Left cardiac atrium (tissue), 4 donors: ENCODE results near the gene MRAS. TPM values are rescaled to one million over a fixed set of nuclear protein-coding genes. Genes with fewer than 3 reads are reported as not detected.

ENCODE experiments used
- ATAC-seq, 2 donors: fragments of 200-7000 bp; cut with Tn5 transposase; one replicate each; pipeline ENCODE4 v1.9.1; 2020; ENCODE audit warnings: mild to moderate bottlenecking in 2 of 2, moderate library complexity in 2 of 2
- DNase-seq: peaks from one replicate; pipeline ENCODE4 v3.0.0-alpha.2; 2020
- intact Hi-C, 2 donors: fragments of 100-400 bp; cut with DNase I; formaldehyde crosslinking; loops; one replicate each; pipeline versions ENCODE4 v1.14.1 to v1.15.1; 2022 to 2023
- total RNA-seq, 2 donors: library from RNA; stranded (reverse); fragmentation: NEBNext Ultra II Directional; extraction: Animal tissue kit (Norgen Biotek cat#: 25700); gene quantifications; one replicate each; pipeline ENCODE4 v1.2.1, GENCODE V29; 2021
- donor health status: DM: no; HTN: yes; CAD: no.
- donor health status: DM: no; HTN: yes; CAD: no; lungs with severe emphysema.
- donor health status: DM: yes; HTN: yes; CAD: no.
- donor health status: Dilated cardiomyopathy.

The MRAS gene
- total RNA-seq, 2 donors from 2014 or later, result 213 to 242 TPM

- DNase-seq, result no peak
- intact Hi-C loops, result no loop called here
- ATAC-seq, result no peak
Measured at GRCh38 chr3:138336454-138336999, 11.9 kb upstream of the MRAS start.

- intact Hi-C loops, result no loop called here
Measured at GRCh38 chr3:138338244-138338643, 10.1 kb upstream of the MRAS start.

GRCh38 chr3:138338811-138339210, 9.6 kb upstream of the MRAS start:
- DNase-seq, result peak; percentile 33
- intact Hi-C loops, result no loop called here
- ATAC-seq, result peak; percentile 63

More at GRCh38 chr3:138338244-138338643, 10.1 kb upstream of the MRAS start:
- ATAC-seq, result peak in 1 of 2 donors; percentile 51
- no peak for DNase-seq

DNA sequence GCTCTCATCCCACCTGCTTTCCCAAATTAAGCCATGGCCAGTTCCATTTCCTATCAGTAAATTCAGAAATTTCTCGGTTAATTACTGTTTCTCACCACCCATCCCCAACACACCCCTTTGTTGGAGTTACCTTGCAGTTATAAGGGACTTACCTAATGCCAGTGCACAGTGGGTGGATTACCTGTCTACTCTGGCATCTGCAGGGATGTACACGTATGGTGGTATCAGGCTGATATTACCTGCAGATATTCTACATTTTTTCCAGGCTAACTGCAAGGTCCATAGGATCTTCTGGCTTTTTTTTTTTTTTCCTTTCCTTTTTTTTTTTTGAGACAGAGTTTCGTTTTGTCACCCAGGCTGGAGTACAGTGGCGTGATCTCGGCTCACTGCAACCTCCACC, 7.9 kb upstream of the MRAS start:
- DNase-seq (no peak), ATAC-seq (no peak)
- intact Hi-C loops, result no loop called here

DNA sequence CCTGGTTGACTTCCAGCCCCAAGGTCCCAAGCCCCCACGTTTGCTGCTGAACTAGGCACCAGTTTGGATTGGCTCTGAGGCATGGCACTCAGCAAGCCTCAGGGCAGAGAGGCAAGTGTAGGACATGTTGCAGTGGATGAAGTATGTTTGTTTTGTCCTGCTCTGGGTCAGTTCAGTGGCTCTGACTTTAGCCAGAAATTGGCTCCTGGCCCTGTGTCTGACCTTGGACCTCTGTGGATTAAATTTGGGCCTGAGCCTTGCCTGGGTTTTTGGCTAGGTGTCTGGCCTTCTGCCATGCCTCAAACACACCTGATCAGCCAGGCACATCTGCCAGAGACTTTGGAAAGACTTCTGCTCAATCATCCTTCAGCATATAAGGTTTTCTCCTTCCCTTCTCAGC, 3.6 kb upstream of the MRAS start:
- DNase-seq (no peak), ATAC-seq (no peak)
- intact Hi-C loops, result no loop called here

DNA sequence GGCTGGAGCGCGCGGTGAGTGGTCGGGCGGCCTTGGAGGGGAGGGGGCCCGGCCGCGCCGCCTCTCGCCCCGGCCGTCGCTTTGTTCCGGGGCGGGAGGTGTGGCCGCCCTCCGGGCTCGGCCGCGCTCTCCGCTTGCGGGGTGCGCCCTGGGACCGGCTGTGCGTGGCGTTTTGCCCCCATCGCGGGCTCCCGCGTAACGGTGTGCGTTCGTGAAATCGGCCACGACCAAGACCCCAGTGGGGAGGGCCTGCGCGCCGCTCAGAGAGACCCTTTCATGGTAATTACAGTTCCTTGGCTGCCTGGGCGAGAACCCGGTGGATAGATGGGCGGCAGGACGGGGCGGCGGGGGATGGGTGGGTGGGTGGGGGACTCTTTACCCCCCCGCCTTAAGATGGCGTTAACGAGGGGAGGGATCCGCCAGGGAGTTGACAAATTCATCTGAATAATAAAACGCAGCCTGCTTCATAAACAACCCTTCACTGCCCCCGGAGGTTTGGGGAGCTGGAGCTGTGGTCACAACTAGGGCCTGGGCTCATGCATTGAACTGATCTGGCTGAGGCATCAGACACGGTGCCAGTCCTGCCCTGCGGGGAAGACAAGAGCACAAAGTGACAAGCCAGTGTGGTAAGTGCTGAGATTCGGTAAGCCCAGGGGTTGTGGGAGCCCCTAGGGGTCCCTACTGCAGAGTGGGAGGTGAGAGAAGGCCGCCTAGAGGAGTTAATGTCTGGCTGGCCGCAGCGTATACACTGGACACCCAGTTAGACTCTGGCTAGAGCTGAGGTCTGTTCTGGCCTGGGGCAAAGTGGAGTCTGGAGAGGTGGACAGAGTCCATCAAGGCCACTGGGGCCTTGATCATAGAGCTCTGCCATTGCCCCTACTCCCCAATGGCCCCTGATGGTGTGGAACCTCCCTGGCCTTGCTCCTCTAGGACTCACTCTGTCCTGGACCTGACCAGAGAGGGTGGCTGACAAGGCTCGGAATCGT, 668 bp downstream of the MRAS start:
- intact Hi-C loops, result no loop called here
- peak; percentile 39 for DNase-seq
- peak; percentile 11 to 12 for ATAC-seq

DNA sequence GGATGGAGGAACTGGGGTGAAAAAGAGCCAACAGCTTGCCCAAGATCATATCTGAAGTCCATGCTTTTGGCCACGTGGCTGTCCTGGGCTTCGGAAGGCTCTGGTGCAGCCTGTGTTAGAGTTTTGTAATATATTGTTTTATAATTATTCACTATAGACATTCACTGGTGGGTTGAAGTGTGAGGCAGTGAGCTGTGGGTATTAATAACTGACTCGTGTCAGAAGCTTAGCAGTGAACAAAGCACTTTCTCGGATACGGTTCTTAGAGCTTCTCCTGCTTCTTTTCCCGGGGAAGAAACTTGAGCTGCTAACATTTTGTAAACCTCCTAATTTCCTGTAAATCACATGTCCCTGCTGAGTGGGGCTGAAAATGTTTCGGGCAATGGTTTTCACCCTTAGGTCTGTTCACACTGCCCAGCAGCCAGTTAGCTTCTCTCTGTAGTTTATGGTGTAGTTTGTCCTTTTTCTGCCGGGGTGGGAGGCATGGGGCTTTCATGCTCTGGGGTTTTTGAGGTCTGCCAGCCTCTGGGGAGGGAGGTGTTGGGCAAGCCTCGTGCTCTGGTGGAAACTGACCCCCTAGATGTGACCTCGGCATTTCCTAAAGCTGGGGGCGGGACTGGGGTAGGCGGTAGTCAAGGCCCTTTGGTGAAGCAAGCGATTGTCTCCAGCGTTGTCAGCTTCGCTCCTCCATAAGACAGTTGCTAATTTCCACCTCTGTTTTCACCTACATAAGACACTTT, 1.7 kb downstream of the MRAS start:
- ATAC-seq (peak in 1 of 2 donors; percentile 7), DNase-seq (peak; percentile 49)
- intact Hi-C loops, result loop anchor here in 1 of 2 donors (5.0 kb wide), 1 partner anchor 47 kb away; no protein-coding TSS in a partner anchor

GRCh38 chr3:138351151-138351550, 2.8 kb downstream of the MRAS start:
- intact Hi-C loops, result loop anchor here in 1 of 2 donors (5.0 kb wide), 1 partner anchor 46 kb away; no protein-coding TSS in a partner anchor
- no peak for DNase-seq
- ATAC-seq, result no peak

DNA sequence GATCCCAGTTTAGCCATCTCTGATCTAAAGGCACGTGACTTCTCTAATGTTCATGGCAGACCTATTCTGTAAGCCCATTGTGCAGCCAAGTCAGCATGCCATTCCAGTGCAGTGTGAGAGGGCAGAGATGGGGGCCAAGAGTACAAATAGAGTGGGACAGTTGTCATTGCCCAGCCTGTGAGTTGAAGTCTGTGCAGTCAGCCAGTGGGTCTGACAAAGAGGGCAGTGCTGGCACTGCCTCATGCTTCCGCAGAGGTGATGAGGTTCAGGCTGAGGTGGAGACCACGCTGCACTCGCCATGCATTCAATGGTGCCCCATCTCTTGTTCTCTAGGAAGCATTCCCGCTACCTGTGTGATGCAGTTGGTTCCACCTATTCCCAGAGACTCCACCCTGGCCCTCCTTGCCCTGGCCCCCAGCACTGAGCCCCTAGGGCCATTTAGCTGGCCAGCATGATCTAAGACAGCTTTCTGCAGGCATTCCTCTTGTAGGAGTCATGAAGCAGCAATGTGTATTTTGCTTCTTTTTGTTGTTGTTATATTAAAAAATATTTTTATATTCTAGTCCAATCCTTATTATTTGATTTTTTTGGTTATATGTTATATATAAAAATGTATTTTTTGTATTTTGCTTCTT, 3.7 kb downstream of the MRAS start:
- DNase-seq, result peak; percentile 30
- peak in 1 of 2 donors; percentile 30 for ATAC-seq

DNA sequence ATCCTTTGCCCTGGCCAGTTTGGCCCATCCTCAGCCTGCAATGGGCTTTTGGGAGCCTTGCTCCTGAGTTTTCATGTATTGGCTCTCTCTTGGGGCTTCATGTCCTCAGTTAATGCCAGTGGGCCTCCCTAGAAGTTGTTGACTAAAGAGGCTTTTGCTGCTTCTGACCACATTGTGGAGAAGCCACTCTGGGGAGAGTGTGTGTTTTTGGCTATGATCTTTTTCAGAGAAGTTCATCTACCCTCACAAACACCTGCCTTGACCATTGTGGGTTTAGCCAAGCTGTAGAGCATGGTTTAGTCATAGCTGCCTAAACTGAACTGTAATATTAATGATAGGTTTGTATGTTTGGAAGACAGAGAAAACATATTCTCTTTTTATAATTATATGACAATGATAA, 6.0 kb downstream of the MRAS start:
- intact Hi-C loops, result loop anchor here in 1 of 2 donors (5.0 kb wide), 1 partner anchor 43 kb away; no protein-coding TSS in a partner anchor
- no peak for ATAC-seq
- no peak for DNase-seq

More for the DNA sequence above, 3.7 kb downstream of the MRAS start:
- intact Hi-C loops, result loop anchor here in 1 of 2 donors (5.0 kb wide), 1 partner anchor 45 kb away; no protein-coding TSS in a partner anchor

DNA sequence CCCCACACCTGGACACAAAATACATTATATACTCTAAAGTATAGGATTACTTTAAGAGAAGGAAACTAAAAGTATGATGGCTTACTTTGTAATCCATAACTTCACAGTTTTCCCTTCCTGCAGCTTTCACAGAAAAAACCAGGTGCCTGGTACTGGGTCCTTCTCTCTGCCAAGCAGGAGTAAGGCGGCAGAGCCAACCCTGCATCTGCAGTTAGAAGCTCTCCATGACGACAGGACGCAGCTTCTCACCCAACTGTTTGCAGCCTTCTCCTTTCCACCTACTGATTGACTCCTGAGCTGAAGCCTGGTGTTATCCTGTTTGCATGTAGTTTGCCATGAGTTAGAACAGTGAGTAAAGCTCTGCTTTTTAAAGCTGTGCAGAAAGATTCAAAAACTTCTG, 6.7 kb downstream of the MRAS start:
- ATAC-seq (no peak), DNase-seq (no peak)
- intact Hi-C loops, result no loop called here

DNA sequence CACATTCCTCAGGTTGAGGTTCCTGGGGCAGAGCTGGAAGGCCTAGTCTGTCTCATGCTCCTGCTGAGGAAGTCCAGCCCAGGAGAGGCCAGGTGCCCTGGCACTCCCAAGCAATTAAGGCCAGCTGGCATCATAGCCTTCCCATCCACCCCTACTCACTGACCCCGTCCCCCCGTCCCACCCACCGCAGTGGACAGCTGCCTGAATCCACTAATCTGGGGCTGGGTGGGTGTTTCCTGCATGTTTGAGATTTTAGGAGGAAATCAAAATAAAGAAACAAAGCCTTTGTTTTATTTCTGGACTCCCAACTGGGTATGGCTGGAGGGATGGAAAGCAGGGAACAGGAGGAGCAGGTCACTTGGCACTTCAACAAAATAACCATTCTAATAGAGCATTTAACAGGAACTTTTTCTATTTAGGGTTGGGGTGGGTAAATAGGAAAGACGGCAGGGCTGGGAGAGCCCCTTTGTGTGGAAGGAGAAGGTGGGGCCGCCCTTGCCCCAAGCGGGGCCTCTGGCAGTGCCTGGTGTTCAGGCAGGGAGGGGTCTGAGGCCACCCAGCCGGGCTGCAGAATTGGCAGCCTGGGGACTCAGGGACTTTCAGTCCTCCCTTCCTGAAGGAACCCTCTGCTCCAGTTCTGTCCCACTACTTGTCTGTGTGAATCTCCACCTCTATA, 8.5 kb downstream of the MRAS start:
- DNase-seq (peak; percentile 61), ATAC-seq (peak in 1 of 2 donors; percentile 34)
- intact Hi-C loops, result no loop called here

- no peak for DNase-seq
- peak; percentile 5 to 8 for ATAC-seq
- intact Hi-C loops, result no loop called here
Measured at GRCh38 chr3:138359148-138359918, 11.0 kb downstream of the MRAS start.

DNA sequence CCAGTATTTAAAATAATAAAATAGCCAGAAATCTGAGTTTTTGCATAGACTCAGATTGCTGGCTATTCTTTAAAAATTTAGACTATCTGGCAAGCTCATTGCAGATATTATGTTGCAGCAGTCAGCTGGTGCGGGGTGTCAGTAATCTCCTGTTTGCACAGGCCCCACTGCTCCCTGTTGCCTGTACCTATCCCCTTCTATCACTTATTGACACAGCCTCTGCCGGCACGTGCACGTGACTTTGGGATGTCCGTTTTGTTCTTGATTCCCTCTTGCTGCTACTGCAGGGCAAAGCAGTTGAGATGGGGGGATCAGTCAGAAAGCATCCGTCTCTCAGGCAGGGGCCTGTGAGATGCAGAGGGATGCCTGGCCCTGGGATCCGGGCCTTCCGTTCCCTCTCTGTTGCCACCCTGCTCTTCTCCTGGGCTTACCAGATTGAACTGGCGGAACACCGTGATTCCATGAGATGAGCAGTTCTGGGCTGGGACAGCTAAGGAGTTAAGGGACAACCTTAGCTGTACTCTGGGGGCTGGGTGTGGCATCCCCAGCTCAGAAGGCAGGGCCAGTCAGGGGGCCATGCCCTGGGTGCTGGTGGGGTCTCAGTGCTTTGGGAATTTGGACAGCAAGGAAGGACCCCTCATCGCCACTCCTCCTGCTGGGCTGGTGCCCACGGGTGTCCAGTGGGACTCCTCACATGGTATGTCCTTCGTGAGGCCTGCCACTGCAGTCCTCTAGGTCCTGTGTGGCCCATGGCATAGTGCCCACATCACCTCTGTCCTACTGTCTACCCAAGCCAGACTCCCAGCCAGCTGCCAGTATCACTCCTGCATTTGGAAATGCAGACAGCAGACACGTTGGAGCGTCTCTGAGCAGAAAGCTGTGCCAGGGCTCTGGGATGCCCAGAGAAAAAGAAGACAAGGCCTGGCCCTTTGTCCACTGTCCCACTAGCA, 11.8 kb downstream of the MRAS start:
- DNase-seq, result peak; percentile 76
- intact Hi-C loops, result no loop called here
- peak; percentile 70 to 74 for ATAC-seq

DNA sequence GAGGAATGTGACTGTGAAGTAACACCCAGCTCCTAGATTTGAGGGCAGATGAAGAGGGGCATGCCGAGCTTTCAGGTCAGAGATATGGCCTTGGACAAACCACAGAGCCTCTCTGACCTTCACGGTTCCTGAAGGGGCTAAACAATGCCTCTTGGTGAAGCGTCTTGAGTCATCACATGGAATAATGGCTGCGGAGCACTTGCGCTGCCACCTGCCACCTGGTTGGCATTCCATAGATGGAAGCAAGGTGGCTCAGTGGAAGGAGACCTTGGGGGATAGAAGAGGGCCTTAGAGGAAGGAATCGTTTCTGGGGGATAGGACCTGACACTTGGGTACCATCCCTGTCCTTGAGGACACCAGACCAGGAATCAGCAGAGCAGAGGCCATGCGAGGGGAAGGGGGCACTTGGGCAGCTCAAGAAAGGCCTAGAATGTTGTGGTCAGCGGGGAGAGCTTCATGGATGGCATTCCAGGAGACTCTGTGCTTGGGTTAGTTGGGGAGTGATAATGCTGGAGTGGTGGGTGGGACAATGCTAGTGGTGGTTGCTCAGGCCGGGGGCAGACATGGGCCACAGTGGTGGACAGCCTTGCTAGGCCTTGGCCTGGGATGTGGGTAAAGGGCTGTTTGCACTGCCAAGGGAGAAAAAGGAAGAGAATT, 12.6 kb downstream of the MRAS start:
- no peak for ATAC-seq
- intact Hi-C loops, result no loop called here
- DNase-seq, result no peak

DNA sequence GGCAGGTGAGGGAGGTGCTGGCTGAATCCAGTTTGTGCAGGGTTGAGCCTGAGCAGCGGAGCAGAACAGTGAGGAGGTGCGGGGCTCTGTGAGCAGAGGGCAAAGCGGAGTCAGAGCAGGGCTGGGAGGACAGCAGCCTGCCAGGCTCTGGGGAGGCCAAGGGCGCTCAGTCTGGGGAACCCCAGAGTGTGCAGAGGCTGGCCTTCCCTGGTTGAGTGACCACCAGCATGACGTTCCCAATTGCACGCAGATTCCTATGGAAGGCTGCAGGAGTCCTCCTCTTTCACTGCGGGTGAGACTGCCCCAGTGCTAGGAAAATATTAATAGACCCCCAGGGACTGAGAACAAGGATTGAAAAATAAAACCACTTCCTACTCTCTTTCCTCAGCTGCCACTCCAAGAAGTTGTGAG, 13.2 kb downstream of the MRAS start:
- ATAC-seq (no peak), DNase-seq (no peak)
- intact Hi-C loops, result no loop called here
